H1 (cell line): ENCODE data around the gene BCL2L11. TPM values are rescaled to one million over a fixed set of nuclear protein-coding genes. Genes with fewer than 3 reads are reported as not detected.

Source experiments
- polyA plus RNA-seq, 7 experiments: library from polyadenylated mRNA; depleted of rRNA in 3 of 7; stranded (reverse) in 5 of 7; unstranded in 2 of 7; fragments of >200 nt in 5 of 7; fragments of 200-250 nt in 2 of 7; gene quantifications; 1 replicate in 5 of 7; 2 replicates in 1 of 7; 4 replicates in 1 of 7; pipeline versions ENCODE4 v1.2.1 to v1.2.3, GENCODE V29; 2011 to 2013; ENCODE audit warnings: missing spikeins in 2 of 7, mixed read lengths in 2 of 7
- total RNA-seq: library from RNA; stranded (reverse); fragmentation: NEBNext Ultra II Directional; extraction: Animal tissue kit (Norgen Biotek cat#: 25700); gene quantifications from 2 replicates; pipeline ENCODE4 v1.2.1, GENCODE V29; 2021
- TF ChIP-seq, protein P1 (sequence below): IDR thresholded peaks from 2 replicates; pipeline ENCODE4 v1.6.1; 2012; ENCODE audit warnings: inconsistent platforms

Gene BCL2L11
- total and polyA plus RNA-seq, 2 of the 8 experiments (the other 6 are each of a cell fraction or from before 2014, with no cell fraction given) = 7.5 to 22.9 TPM

DNA sequence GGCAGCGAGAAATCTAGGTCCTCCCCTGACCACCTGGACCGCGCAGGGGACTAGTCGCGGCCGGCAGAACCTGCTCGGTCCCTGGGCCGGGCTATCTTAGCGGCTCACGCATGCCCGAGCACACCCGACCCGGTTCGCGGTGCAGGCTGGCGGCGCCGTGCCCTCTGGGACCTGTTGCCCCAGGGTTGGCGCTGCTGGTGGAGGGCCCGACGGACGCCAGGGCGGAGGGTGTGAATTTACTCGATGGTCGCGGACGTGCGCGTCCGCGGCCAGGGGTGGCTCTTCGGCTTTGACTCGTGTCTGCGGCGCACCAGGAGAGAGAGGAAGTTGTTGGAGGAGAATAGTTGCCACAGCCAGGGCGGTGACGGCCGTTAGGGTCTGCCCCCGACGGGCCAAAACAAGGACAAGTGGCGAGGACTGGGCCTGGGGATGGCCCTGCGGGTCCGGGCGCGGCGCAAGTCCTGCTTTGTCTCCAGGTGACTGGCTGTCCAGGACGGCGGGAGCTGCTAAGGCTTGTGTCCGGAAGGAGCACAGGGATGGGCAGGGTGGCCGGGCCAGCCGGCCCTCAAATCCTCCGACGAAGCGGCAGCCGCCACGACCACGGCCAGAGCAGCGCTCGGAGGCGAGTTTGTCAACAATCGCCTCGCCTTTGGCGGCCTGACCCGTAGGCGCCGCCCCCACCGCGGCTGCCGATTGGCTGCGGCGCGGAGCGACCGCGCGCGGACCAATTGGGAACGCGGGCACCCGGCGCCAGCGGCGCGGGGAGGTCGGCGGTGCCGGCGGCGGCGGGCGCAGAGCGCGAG, 1.3 kb downstream of the BCL2L11 start (continued):
- TF ChIP-seq, protein P1, sequence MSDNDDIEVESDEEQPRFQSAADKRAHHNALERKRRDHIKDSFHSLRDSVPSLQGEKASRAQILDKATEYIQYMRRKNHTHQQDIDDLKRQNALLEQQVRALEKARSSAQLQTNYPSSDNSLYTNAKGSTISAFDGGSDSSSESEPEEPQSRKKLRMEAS = peak; percentile 50; the same call in 1 of the 2 replicates
